ENCODE results near the gene DNM1L. TPM values are rescaled to one million over a fixed set of nuclear protein-coding genes. Genes with fewer than 3 reads are reported as not detected.

DNM1L gene
- total and polyA plus RNA-seq, 9 of the 15 experiments (the other 6 are each of a cell fraction or from before 2014, with no cell fraction given), result 24.1 to 82.8 (median 61.5) TPM

DNA sequence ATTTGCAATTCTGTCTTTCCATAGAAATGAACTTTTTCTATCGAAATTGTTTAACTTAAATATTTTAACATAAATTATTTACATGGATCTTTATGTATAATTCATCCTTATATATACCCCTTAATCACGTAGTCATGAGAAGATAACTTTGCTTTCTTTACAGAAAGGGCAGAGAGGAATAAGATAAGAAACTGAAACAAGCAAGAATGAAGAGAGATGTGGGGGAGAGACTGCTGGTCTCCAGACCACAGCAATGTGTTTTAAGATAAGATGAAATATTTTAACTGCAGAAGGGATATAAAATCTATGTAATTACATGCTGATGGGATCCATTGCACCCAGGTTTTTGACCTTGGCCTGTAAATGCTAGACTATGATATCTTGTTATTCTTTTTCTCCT, 34.7 kb upstream of the DNM1L start (continued):
- TF ChIP-seq, protein P1, sequence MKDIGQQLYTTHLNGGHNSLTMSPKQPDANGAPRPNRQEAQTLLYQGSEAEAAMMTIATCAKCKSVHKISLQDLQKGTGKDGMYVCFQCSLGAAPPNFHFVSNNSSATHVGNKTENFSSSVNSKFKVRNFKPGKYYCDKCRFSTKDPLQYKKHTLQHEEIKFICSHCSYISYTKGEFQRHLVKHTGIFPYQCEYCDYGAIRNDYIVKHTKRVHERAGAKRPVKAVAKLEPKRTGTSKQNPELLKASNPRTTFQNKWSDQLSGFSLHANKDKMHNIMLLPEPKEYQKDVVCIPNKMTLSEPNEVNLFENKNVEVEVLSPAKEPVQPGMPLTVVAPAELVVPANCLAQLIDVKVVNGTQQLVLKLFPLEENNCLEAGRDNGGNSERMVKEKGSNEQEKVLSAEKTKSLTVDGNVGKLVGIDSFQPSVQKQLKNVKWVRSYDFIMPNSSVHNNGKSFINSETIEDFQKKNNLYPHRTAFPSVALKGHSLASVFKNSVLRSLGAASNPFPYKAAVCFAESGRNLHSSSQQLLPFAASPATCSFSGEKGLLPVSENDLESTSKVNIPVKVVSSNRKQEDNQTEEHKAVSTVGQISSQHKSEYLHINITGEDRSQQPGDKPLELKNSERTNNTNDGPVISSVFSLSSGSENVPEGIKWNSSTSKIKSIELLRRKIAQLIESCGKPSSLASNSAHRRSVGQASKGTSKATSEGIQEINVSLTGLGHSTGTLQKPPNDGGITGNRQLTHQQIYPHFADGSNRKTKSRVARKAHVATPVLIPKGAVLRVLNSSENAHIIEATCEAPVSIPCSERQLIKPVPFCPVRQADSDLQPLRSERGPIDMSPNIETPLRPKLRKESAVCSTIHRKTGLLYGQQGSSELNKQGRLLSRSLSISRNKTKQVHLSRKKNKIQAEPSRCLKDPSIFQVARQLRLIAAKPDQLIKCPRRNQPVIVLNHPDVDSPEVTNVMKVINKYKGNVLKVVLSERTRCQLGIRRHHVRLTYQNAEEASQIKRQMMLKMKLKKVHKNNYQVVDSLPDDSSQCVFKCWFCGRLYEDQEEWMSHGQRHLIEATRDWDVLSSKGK (CRISPR knock-in tag; IDR thresholded peaks at IDR 0.05), result no peak
- TF ChIP-seq KLF13 (tag; IDR thresholded peaks at IDR 0.05; ENCODE audit: borderline replicate concordance, low read depth) (no peak), ZBTB8A (IDR thresholded peaks at IDR 0.05; ENCODE audit: partially characterized antibody) (no peak), ZNF41 (CRISPR knock-in tag; conservative IDR thresholded peaks at IDR 0.05) (peak; percentile 74), CEBPG (CRISPR knock-in tag; IDR thresholded peaks at IDR 0.05) (no peak), CEBPG (tag; conservative IDR thresholded peaks at IDR 0.05 in 1 of 2, IDR thresholded peaks at IDR 0.05 in 1 of 2) (no peak), GABPA (tag; conservative IDR thresholded peaks at IDR 0.05; ENCODE audit: low read depth) (no peak), CBFB (CRISPR knock-in tag; IDR thresholded peaks at IDR 0.05) (no peak), HMG20A (CRISPR knock-in tag; conservative IDR thresholded peaks at IDR 0.05) (peak; percentile 80; the same call in 1 of the 2 replicates), SRSF3 (IDR thresholded peaks at IDR 0.05; ENCODE audit: insufficient read depth, low read length) (no peak), FOXP1 (CRISPR knock-in tag; IDR thresholded peaks at IDR 0.05) (no peak), FOXA1 (IDR thresholded peaks at IDR 0.05; ENCODE audit: borderline replicate concordance) (no peak), NFYB (IDR thresholded peaks at IDR 0.05; ENCODE audit: extremely low read depth, insufficient read length) (no peak), GTF2E2 (tag; IDR thresholded peaks at IDR 0.05) (no peak)
- TF ChIP-seq, protein P2, sequence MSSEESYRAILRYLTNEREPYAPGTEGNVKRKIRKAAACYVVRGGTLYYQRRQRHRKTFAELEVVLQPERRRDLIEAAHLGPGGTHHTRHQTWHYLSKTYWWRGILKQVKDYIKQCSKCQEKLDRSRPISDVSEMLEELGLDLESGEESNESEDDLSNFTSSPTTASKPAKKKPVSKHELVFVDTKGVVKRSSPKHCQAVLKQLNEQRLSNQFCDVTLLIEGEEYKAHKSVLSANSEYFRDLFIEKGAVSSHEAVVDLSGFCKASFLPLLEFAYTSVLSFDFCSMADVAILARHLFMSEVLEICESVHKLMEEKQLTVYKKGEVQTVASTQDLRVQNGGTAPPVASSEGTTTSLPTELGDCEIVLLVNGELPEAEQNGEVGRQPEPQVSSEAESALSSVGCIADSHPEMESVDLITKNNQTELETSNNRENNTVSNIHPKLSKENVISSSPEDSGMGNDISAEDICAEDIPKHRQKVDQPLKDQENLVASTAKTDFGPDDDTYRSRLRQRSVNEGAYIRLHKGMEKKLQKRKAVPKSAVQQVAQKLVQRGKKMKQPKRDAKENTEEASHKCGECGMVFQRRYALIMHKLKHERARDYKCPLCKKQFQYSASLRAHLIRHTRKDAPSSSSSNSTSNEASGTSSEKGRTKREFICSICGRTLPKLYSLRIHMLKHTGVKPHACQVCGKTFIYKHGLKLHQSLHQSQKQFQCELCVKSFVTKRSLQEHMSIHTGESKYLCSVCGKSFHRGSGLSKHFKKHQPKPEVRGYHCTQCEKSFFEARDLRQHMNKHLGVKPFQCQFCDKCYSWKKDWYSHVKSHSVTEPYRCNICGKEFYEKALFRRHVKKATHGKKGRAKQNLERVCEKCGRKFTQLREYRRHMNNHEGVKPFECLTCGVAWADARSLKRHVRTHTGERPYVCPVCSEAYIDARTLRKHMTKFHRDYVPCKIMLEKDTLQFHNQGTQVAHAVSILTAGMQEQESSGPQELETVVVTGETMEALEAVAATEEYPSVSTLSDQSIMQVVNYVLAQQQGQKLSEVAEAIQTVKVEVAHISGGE (CRISPR knock-in tag; IDR thresholded peaks at IDR 0.05), result 0 out of 6 replicates have a peak, but pooled peaks of 1 of the 3 experiments have one; percentile 32
- TF ChIP-seq, protein P3, sequence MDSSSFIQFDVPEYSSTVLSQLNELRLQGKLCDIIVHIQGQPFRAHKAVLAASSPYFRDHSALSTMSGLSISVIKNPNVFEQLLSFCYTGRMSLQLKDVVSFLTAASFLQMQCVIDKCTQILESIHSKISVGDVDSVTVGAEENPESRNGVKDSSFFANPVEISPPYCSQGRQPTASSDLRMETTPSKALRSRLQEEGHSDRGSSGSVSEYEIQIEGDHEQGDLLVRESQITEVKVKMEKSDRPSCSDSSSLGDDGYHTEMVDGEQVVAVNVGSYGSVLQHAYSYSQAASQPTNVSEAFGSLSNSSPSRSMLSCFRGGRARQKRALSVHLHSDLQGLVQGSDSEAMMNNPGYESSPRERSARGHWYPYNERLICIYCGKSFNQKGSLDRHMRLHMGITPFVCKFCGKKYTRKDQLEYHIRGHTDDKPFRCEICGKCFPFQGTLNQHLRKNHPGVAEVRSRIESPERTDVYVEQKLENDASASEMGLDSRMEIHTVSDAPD (CRISPR knock-in tag; IDR thresholded peaks at IDR 0.05), result no peak
